ENCODE data around the gene SLC24A5. TPM values are rescaled to one million over a fixed set of nuclear protein-coding genes. Genes with fewer than 3 reads are reported as not detected.

The SLC24A5 gene
- total RNA-seq, 1 experiment from 2014 or later, result not detected

DNA sequence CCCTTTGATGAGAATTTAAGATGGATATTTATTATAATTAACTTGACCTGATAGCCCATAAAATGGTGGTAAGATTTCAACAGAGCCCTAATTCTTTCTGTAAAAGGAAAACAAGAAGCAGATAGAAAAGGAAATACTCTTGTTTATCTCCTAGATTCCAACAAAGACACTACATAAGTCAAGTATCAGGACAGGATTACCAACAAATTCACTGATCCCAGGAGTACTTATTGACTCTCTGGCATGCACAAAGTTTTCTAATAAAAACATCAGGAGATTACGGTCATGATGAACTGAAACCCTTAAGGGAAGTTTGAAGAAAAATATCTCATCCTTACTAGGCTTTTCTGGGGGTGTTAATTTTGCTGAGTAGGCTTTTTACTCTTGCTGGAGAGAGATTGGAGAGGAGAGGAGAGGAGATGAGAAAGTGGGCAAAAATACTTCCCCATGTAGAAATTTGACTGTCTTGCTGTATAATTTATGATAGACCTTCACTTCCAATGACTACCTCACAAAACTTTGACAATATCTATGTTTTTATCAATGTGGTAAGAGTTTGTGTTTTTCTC is 43.1 kb upstream of the SLC24A5 start:
- ChIA-PET POLR2A (no interaction called here), CTCF (no interaction called here)
- Histone ChIP-seq H3K27me3 (ENCODE audit: control insufficient read depth, insufficient read depth, low read length) (no peaks in the 10 kb centered on the region), H3K36me3 (ENCODE audit: control insufficient read depth, insufficient read depth, low read length) (no peaks in the 10 kb centered on the region), H3K27ac (ENCODE audit: low read length) (no peak overlapping the region), H3K9me3 (ENCODE audit: control insufficient read depth, insufficient read depth, low read depth, low read length) (no peaks in the 10 kb centered on the region), H3K4me3 (ENCODE audit: low read depth in 2 of 2, low read length in 2 of 2) (no peak overlapping the region), H3K4me1 (ENCODE audit: control insufficient read depth, insufficient read depth, low read length) (no peaks in the 10 kb centered on the region)
- TF ChIP-seq POLR2AphosphoS5 (IDR thresholded peaks at IDR 0.05; ENCODE audit: low read depth, low read length), result no peak
- no peak for TF ChIP-seq SIN3A (IDR thresholded peaks at IDR 0.05; ENCODE audit: borderline replicate concordance, insufficient read depth, low read depth, low read length)
- TF ChIP-seq, protein P1, sequence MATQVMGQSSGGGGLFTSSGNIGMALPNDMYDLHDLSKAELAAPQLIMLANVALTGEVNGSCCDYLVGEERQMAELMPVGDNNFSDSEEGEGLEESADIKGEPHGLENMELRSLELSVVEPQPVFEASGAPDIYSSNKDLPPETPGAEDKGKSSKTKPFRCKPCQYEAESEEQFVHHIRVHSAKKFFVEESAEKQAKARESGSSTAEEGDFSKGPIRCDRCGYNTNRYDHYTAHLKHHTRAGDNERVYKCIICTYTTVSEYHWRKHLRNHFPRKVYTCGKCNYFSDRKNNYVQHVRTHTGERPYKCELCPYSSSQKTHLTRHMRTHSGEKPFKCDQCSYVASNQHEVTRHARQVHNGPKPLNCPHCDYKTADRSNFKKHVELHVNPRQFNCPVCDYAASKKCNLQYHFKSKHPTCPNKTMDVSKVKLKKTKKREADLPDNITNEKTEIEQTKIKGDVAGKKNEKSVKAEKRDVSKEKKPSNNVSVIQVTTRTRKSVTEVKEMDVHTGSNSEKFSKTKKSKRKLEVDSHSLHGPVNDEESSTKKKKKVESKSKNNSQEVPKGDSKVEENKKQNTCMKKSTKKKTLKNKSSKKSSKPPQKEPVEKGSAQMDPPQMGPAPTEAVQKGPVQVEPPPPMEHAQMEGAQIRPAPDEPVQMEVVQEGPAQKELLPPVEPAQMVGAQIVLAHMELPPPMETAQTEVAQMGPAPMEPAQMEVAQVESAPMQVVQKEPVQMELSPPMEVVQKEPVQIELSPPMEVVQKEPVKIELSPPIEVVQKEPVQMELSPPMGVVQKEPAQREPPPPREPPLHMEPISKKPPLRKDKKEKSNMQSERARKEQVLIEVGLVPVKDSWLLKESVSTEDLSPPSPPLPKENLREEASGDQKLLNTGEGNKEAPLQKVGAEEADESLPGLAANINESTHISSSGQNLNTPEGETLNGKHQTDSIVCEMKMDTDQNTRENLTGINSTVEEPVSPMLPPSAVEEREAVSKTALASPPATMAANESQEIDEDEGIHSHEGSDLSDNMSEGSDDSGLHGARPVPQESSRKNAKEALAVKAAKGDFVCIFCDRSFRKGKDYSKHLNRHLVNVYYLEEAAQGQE (IDR thresholded peaks at IDR 0.05; ENCODE audit: insufficient read depth in 1 of 2, low read depth in 2 of 2, low read length in 1 of 2), result no peak
- no peak for TF ChIP-seq TCF7L2 (IDR thresholded peaks at IDR 0.05; ENCODE audit: low read depth, low read length)
- TF ChIP-seq, protein P2, sequence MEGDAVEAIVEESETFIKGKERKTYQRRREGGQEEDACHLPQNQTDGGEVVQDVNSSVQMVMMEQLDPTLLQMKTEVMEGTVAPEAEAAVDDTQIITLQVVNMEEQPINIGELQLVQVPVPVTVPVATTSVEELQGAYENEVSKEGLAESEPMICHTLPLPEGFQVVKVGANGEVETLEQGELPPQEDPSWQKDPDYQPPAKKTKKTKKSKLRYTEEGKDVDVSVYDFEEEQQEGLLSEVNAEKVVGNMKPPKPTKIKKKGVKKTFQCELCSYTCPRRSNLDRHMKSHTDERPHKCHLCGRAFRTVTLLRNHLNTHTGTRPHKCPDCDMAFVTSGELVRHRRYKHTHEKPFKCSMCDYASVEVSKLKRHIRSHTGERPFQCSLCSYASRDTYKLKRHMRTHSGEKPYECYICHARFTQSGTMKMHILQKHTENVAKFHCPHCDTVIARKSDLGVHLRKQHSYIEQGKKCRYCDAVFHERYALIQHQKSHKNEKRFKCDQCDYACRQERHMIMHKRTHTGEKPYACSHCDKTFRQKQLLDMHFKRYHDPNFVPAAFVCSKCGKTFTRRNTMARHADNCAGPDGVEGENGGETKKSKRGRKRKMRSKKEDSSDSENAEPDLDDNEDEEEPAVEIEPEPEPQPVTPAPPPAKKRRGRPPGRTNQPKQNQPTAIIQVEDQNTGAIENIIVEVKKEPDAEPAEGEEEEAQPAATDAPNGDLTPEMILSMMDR (IDR thresholded peaks at IDR 0.05), result no peak
- in situ Hi-C loops (cut with HindIII; ENCODE audit: low pct_unique_long_range_greater_than_20kb, low sequenced_read_pairs) (no loop called here), intact Hi-C loops (cut with micrococcal nuclease; ENCODE audit: unreplicated experiment) (no loop called here)
- DNase-seq (ENCODE audit: low read depth, low spot score) (no peak), ATAC-seq (no peak)
- BruUV-seq (replicated peaks), result no TSS peak

- POLR2A ChIA-PET, result interaction anchor here (0.7 kb wide), 1 partner anchor 20 kb away, joined by 4 read pairs; no protein-coding TSS in a partner anchor
- H3K4me1 ChIP-seq (ENCODE audit: control insufficient read depth, insufficient read depth, low read length), result no peaks in the 10 kb centered on the region
- H3K27me3 ChIP-seq (ENCODE audit: control insufficient read depth, insufficient read depth, low read length), result no peaks in the 10 kb centered on the region
- H3K9me3 ChIP-seq (ENCODE audit: control insufficient read depth, insufficient read depth, low read depth, low read length), result no peaks in the 10 kb centered on the region
- intact Hi-C loops (cut with micrococcal nuclease; ENCODE audit: unreplicated experiment) (no loop called here), in situ Hi-C loops (cut with HindIII; ENCODE audit: low pct_unique_long_range_greater_than_20kb, low sequenced_read_pairs) (no loop called here)
- no peak overlapping the region for H3K4me3 ChIP-seq (ENCODE audit: low read depth in 2 of 2, low read length in 2 of 2)
- CTCF ChIA-PET, result interaction anchor here (0.7 to 1.1 kb wide), 2 partner anchors 260 to 889 kb away, joined by 3 to 16 read pairs; no protein-coding TSS in a partner anchor
- H3K27ac ChIP-seq (ENCODE audit: low read length), result no peak overlapping the region
- TF ChIP-seq POLR2AphosphoS5 (IDR thresholded peaks at IDR 0.05; ENCODE audit: low read depth, low read length), result no peak
- TF ChIP-seq, protein P2 (IDR thresholded peaks at IDR 0.05), result peak; percentile 62
- ATAC-seq (no peak; the same call in 1 of the 2 replicates), DNase-seq (ENCODE audit: low read depth, low spot score) (peak; percentile 8)
- BruUV-seq (replicated peaks), result no TSS peak
- H3K36me3 ChIP-seq (ENCODE audit: control insufficient read depth, insufficient read depth, low read length), result no peaks in the 10 kb centered on the region
These were observed 35.8 kb upstream of the SLC24A5 start for GRCh38 chr15:48084759-48085590.

Data from Panc1 (cell line).